CD4-positive, alpha-beta memory T cell (primary cell): Measurements from ENCODE around the gene CDC14A. TPM values are rescaled to one million over a fixed set of nuclear protein-coding genes. Genes with fewer than 3 reads are reported as not detected.

ENCODE experiments used
- CTCF ChIA-PET: fragments of 350-600 bp; sonication (Branson Sonifier 250); formaldehyde crosslinking; loops from one replicate; lab custom pipeline; 2021; ENCODE audit warnings: inconsistent platforms; ENCODE audit not compliant: partially characterized antibody; lab: Charles Lee
- POLR2A ChIA-PET: fragments of 350-600 bp; sonication (Branson Sonifier 250); formaldehyde crosslinking; loops from one replicate; lab custom pipeline; 2021; ENCODE audit not compliant: partially characterized antibody; lab: Charles Lee
- DNase-seq, 5 donors: peaks; one replicate each; pipeline versions ENCODE4 v3.0.0 to v3.0.0-alpha.2; 2020 to 2022; ENCODE audit warnings: mixed read lengths in 1 of 5
- H3K27ac ChIP-seq: one replicate; pipeline ENCODE4 v1.7.0; 2013; ENCODE audit warnings: low read depth, low read length
- H3K27me3 ChIP-seq: 2 replicates; pipeline ENCODE4 v1.7.0; 2013; ENCODE audit warnings: mild to moderate bottlenecking, low read length, moderate library complexity; ENCODE audit not compliant: insufficient read depth
- H3K36me3 ChIP-seq: 2 replicates; pipeline ENCODE4 v1.7.0; 2013; ENCODE audit warnings: mild to moderate bottlenecking, low read length, moderate library complexity; ENCODE audit not compliant: insufficient read depth
- H3K4me1 ChIP-seq: 2 replicates; pipeline ENCODE4 v1.7.0; 2013; ENCODE audit warnings: mild to moderate bottlenecking, low read length, moderate library complexity; ENCODE audit not compliant: insufficient read depth
- H3K4me3 ChIP-seq, 2 donors: one replicate each; pipeline ENCODE4 v1.7.0; 2013; ENCODE audit warnings: low read length in 2 of 2, mild to moderate bottlenecking in 1 of 2
- H3K9me3 ChIP-seq, 2 donors: one replicate each; pipeline ENCODE4 v1.7.0; 2013; ENCODE audit warnings: low read length in 2 of 2, control low read depth in 1 of 2; ENCODE audit not compliant: control insufficient read depth in 1 of 2
- H3K27ac Mint-ChIP-seq, 7 donors: one replicate each; pipeline ENCODE4 v1.8.0; 2020 to 2021; ENCODE audit warnings: mixed read lengths in 7 of 7, mild to moderate bottlenecking in 6 of 7, inconsistent platforms in 3 of 7, moderate library complexity in 3 of 7
- H3K27me3 Mint-ChIP-seq, 2 donors: one replicate each; pipeline ENCODE4 v1.8.0; 2020 to 2021; ENCODE audit warnings: mixed read lengths in 2 of 2
- H3K36me3 Mint-ChIP-seq, 2 donors: one replicate each; pipeline ENCODE4 v1.8.0; 2020 to 2021; ENCODE audit warnings: mixed read lengths in 2 of 2, inconsistent platforms in 1 of 2, mild to moderate bottlenecking in 1 of 2
- H3K4me1 Mint-ChIP-seq, 4 donors: one replicate each; pipeline ENCODE4 v1.8.0; 2020 to 2021; ENCODE audit warnings: mixed read lengths in 4 of 4, mild to moderate bottlenecking in 1 of 4
- H3K4me3 Mint-ChIP-seq, 8 donors: one replicate each; pipeline ENCODE4 v1.8.0; 2020 to 2021; ENCODE audit warnings: mixed read lengths in 8 of 8, mild to moderate bottlenecking in 7 of 8, moderate library complexity in 6 of 8, inconsistent platforms in 3 of 8
- H3K9me3 Mint-ChIP-seq, 8 donors: one replicate each; pipeline ENCODE4 v1.8.0; 2020 to 2021; ENCODE audit warnings: mixed read lengths in 8 of 8, mild to moderate bottlenecking in 5 of 8, inconsistent platforms in 3 of 8, moderate library complexity in 1 of 8
- intact Hi-C: fragments of 100-400 bp; cut with micrococcal nuclease; formaldehyde crosslinking; loops from one replicate; pipeline ENCODE4 v1.15.1; 2023
- polyA plus RNA-seq, 2 donors: library from polyadenylated mRNA; unstranded; fragments of 300-500 nt; fragmentation: Illumina TruSeq; gene quantifications; one replicate each; pipeline ENCODE4 v1.2.3, GENCODE V29; 2021
- total RNA-seq, 2 experiments: library from RNA; stranded (reverse); gene quantifications; one replicate each; pipeline ENCODE4 v1.2.3, GENCODE V29; 2021

Gene CDC14A
- total RNA-seq = 100 to 1,000 TPM; 108 to 119 TPM
- polyA plus RNA-seq = 10 to 100 TPM; 37.7 to 72.3 TPM

- ChIA-PET CTCF (interaction anchor here (0.7 to 5.2 kb wide), 19 partner anchors 10 to 109 kb away, joined by 3 to 57 read pairs (median 5); partner anchors contain the start of gene RTCA), POLR2A (interaction anchor here (0.5 to 11.1 kb wide), 35 partner anchors 12 to 957 kb away, joined by 3 to 283 read pairs (median 7); partner anchors contain the start of genes DBT, RTCA, SASS6 and TRMT13)
- H3K4me3 Mint-ChIP-seq = peak within 1 kb of the TSS; percentile 90 to 100 (median 99)
- intact Hi-C loops = loop anchor here (1.0 to 5.0 kb wide), 10 partner anchors 16 to 544 kb away; partner anchors contain the start of genes AGL, SASS6 and TRMT13
- H3K36me3 Mint-ChIP-seq = peaks cover 42 to 58% of the 10 kb centered on the region in 2 donors
- Histone ChIP-seq H3K36me3 (peaks cover 9% of the 10 kb centered on the region), H3K27ac (peak within 1 kb of the TSS; percentile 85), H3K4me1 (peaks cover 38% of the 10 kb centered on the region), H3K4me3 (peak within 1 kb of the TSS; percentile 89 to 94), H3K27me3 (no peaks in the 10 kb centered on the region), H3K9me3 (no peaks in the 10 kb centered on the region)
- H3K27me3 Mint-ChIP-seq = peaks cover 0 to 2% of the 10 kb centered on the region in 2 donors
- peak; percentile 79 to 94 (median 83) for DNase-seq
- H3K9me3 Mint-ChIP-seq = peaks cover 0 to 4% (median 0%) of the 10 kb centered on the region in 8 donors
- H3K4me1 Mint-ChIP-seq = peaks cover 28 to 58% (median 35%) of the 10 kb centered on the region in 4 donors
- H3K27ac Mint-ChIP-seq = peak within 1 kb of the TSS; percentile 97 to 100 (median 99)
Observed at GRCh38 chr1:100352267-100353070, at the start of gene CDC14A. CDC14A (plus strand) TSS chr1:100352506; CDS start chr1:100352955, 449 bp downstream.

- peaks cover 0 to 2% (median 0%) of the 10 kb centered on the region in 8 donors for H3K9me3 Mint-ChIP-seq
Observed at GRCh38 chr1:100302739-100303138, 49.6 kb upstream of the CDC14A start.

GRCh38 chr1:100304227-100304626 is 48.1 kb upstream of the CDC14A start:
- no peak overlapping the region for H3K4me3 Mint-ChIP-seq

More at GRCh38 chr1:100302739-100303138, 49.6 kb upstream of the CDC14A start:
- ChIA-PET POLR2A (no interaction called here), CTCF (no interaction called here)
- Mint-ChIP-seq H3K27me3 (no peaks in the 10 kb centered on the region), H3K27ac (no peak overlapping the region), H3K4me1 (peaks cover 13 to 20% (median 16%) of the 10 kb centered on the region in 4 donors), H3K4me3 (no peak overlapping the region), H3K36me3 (peaks cover 0 to 1% of the 10 kb centered on the region in 2 donors)
- H3K27ac ChIP-seq = no peak overlapping the region
- no peaks in the 10 kb centered on the region for H3K36me3 ChIP-seq
- no peak overlapping the region for H3K4me3 ChIP-seq
- H3K4me1 ChIP-seq = peaks cover 7% of the 10 kb centered on the region
- DNase-seq = no peak
- no peaks in the 10 kb centered on the region for H3K27me3 ChIP-seq
- intact Hi-C loops = no loop called here
- no peaks in the 10 kb centered on the region for H3K9me3 ChIP-seq

GRCh38 chr1:100304921-100305320 is 47.4 kb upstream of the CDC14A start:
- no peak overlapping the region for H3K27ac Mint-ChIP-seq
- ChIA-PET POLR2A (no interaction called here), CTCF (no interaction called here)
- no peak overlapping the region for H3K27ac ChIP-seq
- no peaks in the 10 kb centered on the region for H3K27me3 Mint-ChIP-seq
- no peak for DNase-seq
- intact Hi-C loops = no loop called here
- H3K4me3 ChIP-seq = no peak overlapping the region
- H3K9me3 ChIP-seq = no peaks in the 10 kb centered on the region
- H3K36me3 ChIP-seq = no peaks in the 10 kb centered on the region
- peaks cover 8 to 14% (median 11%) of the 10 kb centered on the region in 4 donors for H3K4me1 Mint-ChIP-seq
- no peaks in the 10 kb centered on the region for H3K36me3 Mint-ChIP-seq
- H3K4me3 Mint-ChIP-seq = no peak overlapping the region
- H3K27me3 ChIP-seq = no peaks in the 10 kb centered on the region
- H3K9me3 Mint-ChIP-seq = peaks cover 0 to 9% (median 5%) of the 10 kb centered on the region in 8 donors
- peaks cover 7% of the 10 kb centered on the region for H3K4me1 ChIP-seq

More at GRCh38 chr1:100304227-100304626, 48.1 kb upstream of the CDC14A start:
- Histone ChIP-seq H3K4me3 (no peak overlapping the region), H3K27me3 (no peaks in the 10 kb centered on the region), H3K36me3 (no peaks in the 10 kb centered on the region), H3K4me1 (peaks cover 7% of the 10 kb centered on the region), H3K27ac (no peak overlapping the region), H3K9me3 (no peaks in the 10 kb centered on the region)
- ChIA-PET CTCF (no interaction called here), POLR2A (no interaction called here)
- H3K27ac Mint-ChIP-seq = no peak overlapping the region
- H3K9me3 Mint-ChIP-seq = peaks cover 0 to 3% (median 0%) of the 10 kb centered on the region in 8 donors
- H3K4me1 Mint-ChIP-seq = peaks cover 11 to 21% (median 15%) of the 10 kb centered on the region in 4 donors
- no peak for DNase-seq
- H3K27me3 Mint-ChIP-seq = no peaks in the 10 kb centered on the region
- intact Hi-C loops = no loop called here
- no peaks in the 10 kb centered on the region for H3K36me3 Mint-ChIP-seq

GRCh38 chr1:100305954-100306353 is 46.4 kb upstream of the CDC14A start:
- CTCF ChIA-PET = no interaction called here
- H3K4me3 Mint-ChIP-seq = no peak overlapping the region

GRCh38 chr1:100306735-100307313 is 45.5 kb upstream of the CDC14A start:
- ChIA-PET POLR2A (no interaction called here), CTCF (no interaction called here)
- H3K9me3 ChIP-seq = no peaks in the 10 kb centered on the region
- Mint-ChIP-seq H3K4me3 (peak overlapping the region in 5 of 8 donors; percentile 2 to 45 (median 39)), H3K27ac (peak overlapping the region in 6 of 7 donors; percentile 17 to 88 (median 39)), H3K27me3 (no peaks in the 10 kb centered on the region), H3K36me3 (peaks cover 0 to 1% of the 10 kb centered on the region in 2 donors), H3K9me3 (peaks cover 0 to 16% (median 8%) of the 10 kb centered on the region in 8 donors), H3K4me1 (peaks cover 8 to 13% (median 11%) of the 10 kb centered on the region in 4 donors)
- no peak for DNase-seq
- H3K36me3 ChIP-seq = no peaks in the 10 kb centered on the region
- peaks cover 7% of the 10 kb centered on the region for H3K4me1 ChIP-seq
- intact Hi-C loops = no loop called here
- H3K27me3 ChIP-seq = no peaks in the 10 kb centered on the region
- H3K27ac ChIP-seq = no peak overlapping the region
- H3K4me3 ChIP-seq = no peak overlapping the region

More at GRCh38 chr1:100305954-100306353, 46.4 kb upstream of the CDC14A start:
- Histone ChIP-seq H3K4me3 (no peak overlapping the region), H3K4me1 (peaks cover 7% of the 10 kb centered on the region), H3K27me3 (no peaks in the 10 kb centered on the region), H3K36me3 (no peaks in the 10 kb centered on the region), H3K27ac (no peak overlapping the region), H3K9me3 (no peaks in the 10 kb centered on the region)
- no peak for DNase-seq
- peaks cover 0 to 1% of the 10 kb centered on the region in 2 donors for H3K36me3 Mint-ChIP-seq
- intact Hi-C loops = no loop called here
- POLR2A ChIA-PET = no interaction called here
- H3K4me1 Mint-ChIP-seq = peaks cover 8 to 13% (median 11%) of the 10 kb centered on the region in 4 donors
- H3K9me3 Mint-ChIP-seq = peaks cover 0 to 13% (median 7%) of the 10 kb centered on the region in 8 donors
- no peaks in the 10 kb centered on the region for H3K27me3 Mint-ChIP-seq
- no peak overlapping the region for H3K27ac Mint-ChIP-seq

GRCh38 chr1:100308777-100309176 is 43.5 kb upstream of the CDC14A start:
- ChIA-PET CTCF (interaction anchor here (0.8 kb wide), 1 partner anchor 17 kb away, joined by 3 read pairs; no protein-coding TSS in a partner anchor), POLR2A (no interaction called here)
- peaks cover 0 to 16% (median 8%) of the 10 kb centered on the region in 8 donors for H3K9me3 Mint-ChIP-seq
- peaks cover 8 to 13% (median 11%) of the 10 kb centered on the region in 4 donors for H3K4me1 Mint-ChIP-seq
- no peak for DNase-seq
- Histone ChIP-seq H3K36me3 (no peaks in the 10 kb centered on the region), H3K9me3 (no peaks in the 10 kb centered on the region), H3K4me3 (no peak overlapping the region), H3K27me3 (no peaks in the 10 kb centered on the region), H3K4me1 (peaks cover 7% of the 10 kb centered on the region), H3K27ac (no peak overlapping the region)
- H3K27ac Mint-ChIP-seq = no peak overlapping the region
- no peak overlapping the region for H3K4me3 Mint-ChIP-seq
- intact Hi-C loops = no loop called here
- H3K36me3 Mint-ChIP-seq = peaks cover 0 to 1% of the 10 kb centered on the region in 2 donors
- H3K27me3 Mint-ChIP-seq = no peaks in the 10 kb centered on the region
